HL-60 (cell line): ENCODE results near the gene SH3RF2.

Experiments used
- POLR2AphosphoS5 ChIP-seq: IDR thresholded peaks from 2 replicates; pipeline ENCODE4 v1.6.1; 2012; ENCODE audit warnings: low read depth
- TF ChIP-seq, protein P1 (sequence below): IDR thresholded peaks from one replicate; pipeline ENCODE4 v1.5.1; 2011; ENCODE audit warnings: low read length, control low read depth, inconsistent platforms; ENCODE audit not compliant: insufficient read depth

DNA sequence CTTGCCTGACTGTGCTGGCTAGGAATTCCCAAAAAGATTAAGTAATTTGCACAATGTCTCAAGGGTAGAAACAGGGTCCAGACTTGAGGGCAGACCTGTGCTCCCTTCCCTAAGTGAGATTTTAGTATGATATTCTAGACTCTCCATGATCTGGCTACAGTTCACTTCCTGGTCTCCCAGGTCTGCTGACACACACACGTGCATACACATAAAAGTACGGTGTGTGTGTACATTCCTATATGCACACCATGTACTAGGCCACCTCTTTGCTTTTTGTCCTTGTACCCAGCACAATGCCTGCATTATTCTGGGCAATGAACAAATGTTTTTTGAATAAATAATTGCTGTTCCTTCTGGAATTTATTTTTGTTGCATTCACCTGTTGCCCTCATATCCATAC, 83.7 kb downstream of the SH3RF2 start:
- TF ChIP-seq, protein P1, sequence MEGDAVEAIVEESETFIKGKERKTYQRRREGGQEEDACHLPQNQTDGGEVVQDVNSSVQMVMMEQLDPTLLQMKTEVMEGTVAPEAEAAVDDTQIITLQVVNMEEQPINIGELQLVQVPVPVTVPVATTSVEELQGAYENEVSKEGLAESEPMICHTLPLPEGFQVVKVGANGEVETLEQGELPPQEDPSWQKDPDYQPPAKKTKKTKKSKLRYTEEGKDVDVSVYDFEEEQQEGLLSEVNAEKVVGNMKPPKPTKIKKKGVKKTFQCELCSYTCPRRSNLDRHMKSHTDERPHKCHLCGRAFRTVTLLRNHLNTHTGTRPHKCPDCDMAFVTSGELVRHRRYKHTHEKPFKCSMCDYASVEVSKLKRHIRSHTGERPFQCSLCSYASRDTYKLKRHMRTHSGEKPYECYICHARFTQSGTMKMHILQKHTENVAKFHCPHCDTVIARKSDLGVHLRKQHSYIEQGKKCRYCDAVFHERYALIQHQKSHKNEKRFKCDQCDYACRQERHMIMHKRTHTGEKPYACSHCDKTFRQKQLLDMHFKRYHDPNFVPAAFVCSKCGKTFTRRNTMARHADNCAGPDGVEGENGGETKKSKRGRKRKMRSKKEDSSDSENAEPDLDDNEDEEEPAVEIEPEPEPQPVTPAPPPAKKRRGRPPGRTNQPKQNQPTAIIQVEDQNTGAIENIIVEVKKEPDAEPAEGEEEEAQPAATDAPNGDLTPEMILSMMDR, result no peak
- no peak for TF ChIP-seq POLR2AphosphoS5
